Astrocyte of the cerebellum (primary cell): Measurements from ENCODE around the gene CDC42BPB.
A peak's percentile ranks its signal among the peaks of the same experiment; 100 is the strongest.

Source experiments
- DNase-seq: peaks from one replicate; pipeline ENCODE4 v3.0.0-alpha.2; 2011; ENCODE audit warnings: low read depth
- H3K4me3 ChIP-seq: 2 replicates; pipeline ENCODE4 v1.5.1; 2011; ENCODE audit warnings: mild to moderate bottlenecking, low read depth, low read length, moderate library complexity
- CTCF ChIP-seq: IDR thresholded peaks from 2 replicates; pipeline ENCODE4 v1.5.1; 2012; ENCODE audit warnings: low read length, low read depth, moderate library complexity, mild to moderate bottlenecking; ENCODE audit errors: missing control alignments
- in situ Hi-C: cut with HindIII; loops from 2 replicates; pipeline ENCODE4 v1.10.0; 2017; ENCODE audit warnings: low sequenced_read_pairs

Gene CDC42BPB

GRCh38 chr14:102994689-102995088 lies 62.7 kb downstream of the CDC42BPB start:
- no peak for TF ChIP-seq CTCF
- in situ Hi-C loops, result no loop called here
- no peak overlapping the region for H3K4me3 ChIP-seq
- no peak for DNase-seq

DNA sequence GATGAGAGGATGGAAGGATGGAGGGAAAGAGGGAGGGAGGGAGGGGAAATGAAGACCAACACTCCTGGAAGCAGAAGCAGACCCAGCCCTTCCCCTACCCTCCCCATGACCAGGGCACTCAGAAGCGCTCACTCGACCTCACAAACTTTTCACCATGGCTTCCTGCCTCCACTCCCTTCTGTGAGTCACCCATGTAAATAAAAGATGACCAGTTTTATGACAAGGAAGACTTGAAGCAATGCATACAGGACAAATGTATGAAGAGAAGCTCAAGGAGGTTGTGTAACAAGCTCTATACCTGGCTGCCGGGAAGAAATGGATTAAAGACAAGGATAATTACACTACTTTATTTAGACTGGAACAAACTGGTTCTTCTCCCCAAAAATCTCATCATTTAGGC lies 63.8 kb downstream of the CDC42BPB start:
- DNase-seq, result no peak

DNA sequence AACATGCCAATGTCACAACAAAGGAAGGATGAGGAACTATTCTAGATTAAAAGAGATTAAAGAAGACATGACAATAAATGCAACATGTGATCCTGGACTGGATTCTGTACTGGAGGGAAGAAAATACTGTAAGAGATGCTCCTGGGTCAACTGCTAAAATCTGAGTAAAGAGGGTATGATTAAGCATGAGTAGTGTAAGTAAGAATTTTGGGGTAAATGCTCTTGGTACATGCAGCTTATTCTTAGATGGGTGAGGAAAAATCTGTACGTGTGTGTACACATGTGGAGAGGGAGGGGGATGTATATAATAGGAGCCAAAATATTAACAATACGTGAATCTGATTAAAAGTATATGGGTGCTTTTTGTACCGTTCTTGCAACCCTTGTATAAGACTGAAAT lies 66.0 kb downstream of the CDC42BPB start:
- H3K4me3 ChIP-seq, result no peak overlapping the region
- in situ Hi-C loops, result no loop called here
- TF ChIP-seq CTCF, result no peak
- DNase-seq, result no peak

More for the DNA sequence above, 63.8 kb downstream of the CDC42BPB start:
- TF ChIP-seq CTCF, result no peak
- H3K4me3 ChIP-seq, result no peak overlapping the region
- in situ Hi-C loops, result no loop called here

DNA sequence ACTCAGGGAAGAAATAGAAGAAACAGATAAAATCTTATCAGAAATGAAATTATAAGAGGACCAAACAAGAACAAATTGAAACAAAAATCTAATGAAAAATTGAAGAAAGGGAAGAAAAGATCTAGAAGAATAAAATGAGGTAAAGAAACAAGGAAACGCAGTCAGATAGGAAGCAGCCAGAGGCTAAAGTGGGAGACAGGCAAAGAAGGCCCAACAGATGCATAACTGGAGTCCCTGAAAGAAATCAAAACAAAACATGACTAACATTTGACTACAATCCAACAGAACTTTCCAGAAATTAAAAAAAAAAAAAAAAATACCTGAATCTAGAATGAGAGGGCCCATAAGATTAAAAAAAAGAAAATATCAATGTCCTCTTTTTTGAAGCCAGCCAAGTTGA lies 69.3 kb downstream of the CDC42BPB start:
- DNase-seq, result no peak
- TF ChIP-seq CTCF, result no peak
- in situ Hi-C loops, result loop anchor here (5.0 kb wide), 1 partner anchor 46 kb away; no protein-coding TSS in a partner anchor
- H3K4me3 ChIP-seq, result no peak overlapping the region

GRCh38 chr14:102986810-102987579 lies 70.4 kb downstream of the CDC42BPB start:
- no peak overlapping the region for H3K4me3 ChIP-seq
- no peak for TF ChIP-seq CTCF
- in situ Hi-C loops, result loop anchor here (5.0 kb wide), 1 partner anchor 45 kb away; no protein-coding TSS in a partner anchor
- DNase-seq, result peak; percentile 22

DNA sequence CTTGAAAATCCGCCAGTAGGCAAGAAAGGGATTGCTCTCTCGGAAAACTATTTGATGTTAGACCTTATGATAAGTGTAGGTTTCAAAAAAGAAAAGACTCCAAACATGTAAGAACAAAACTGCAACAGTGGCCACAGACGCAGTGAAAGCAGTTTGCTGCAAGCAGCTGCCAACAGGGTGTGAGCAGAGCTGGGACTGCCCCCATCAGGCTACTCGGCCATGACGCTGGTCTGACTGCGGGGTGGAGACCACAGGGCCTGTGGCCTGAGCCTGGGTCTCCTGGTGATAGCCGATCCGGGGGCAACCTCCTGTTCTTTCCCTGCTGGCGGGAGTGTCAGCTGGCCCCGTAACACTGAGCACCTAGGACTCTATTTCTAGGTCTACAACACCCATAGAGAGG lies 71.7 kb downstream of the CDC42BPB start:
- no peak overlapping the region for H3K4me3 ChIP-seq
- DNase-seq, result no peak
- TF ChIP-seq CTCF, result no peak
- in situ Hi-C loops, result loop anchor here (5.0 kb wide), 1 partner anchor 43 kb away; no protein-coding TSS in a partner anchor
